Measurements from ENCODE around the gene FKBP3. TPM values are rescaled to one million over a fixed set of nuclear protein-coding genes. Genes with fewer than 3 reads are reported as not detected.

FKBP3 gene
- total and polyA plus RNA-seq, 2 donors (not counting 3 experiments of a cell fraction or from before 2014, with no cell fraction given): 23.2 to 92.9 TPM

DNA sequence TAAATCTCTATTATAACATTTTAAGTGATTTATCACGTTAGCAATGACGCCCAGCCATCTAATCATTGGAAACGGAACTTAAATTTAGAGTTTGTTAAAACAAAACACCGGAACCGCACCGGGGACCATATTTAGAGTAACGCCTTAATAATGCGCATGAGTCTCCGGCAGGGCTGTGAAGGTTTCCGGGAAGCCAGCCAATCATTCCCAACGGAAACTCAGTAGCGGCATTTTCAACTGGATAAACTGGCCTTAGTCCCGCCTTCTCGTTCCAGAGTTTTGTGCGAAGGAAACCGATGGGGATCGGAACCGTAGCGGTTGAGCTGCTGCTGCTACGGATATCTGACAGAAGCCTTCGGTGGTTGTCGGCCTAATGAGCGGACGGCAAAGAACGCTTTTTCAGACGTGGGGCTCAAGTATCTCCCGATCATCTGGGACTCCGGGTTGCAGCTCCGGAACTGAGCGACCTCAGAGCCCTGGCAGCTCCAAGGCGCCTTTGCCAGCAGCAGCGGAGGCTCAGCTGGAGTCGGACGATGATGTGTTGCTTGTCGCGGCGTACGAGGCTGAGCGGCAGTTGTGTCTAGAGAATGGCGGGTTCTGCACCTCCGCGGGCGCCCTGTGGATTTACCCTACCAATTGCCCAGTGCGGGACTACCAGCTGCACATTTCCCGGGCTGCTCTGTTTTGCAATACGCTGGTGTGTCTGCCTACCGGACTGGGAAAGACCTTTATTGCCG lies 1.5 kb upstream of the FKBP3 start, which contains the start of gene FANCM:
TSS of gene FANCM (plus strand) at position 272 of the 737 bp plus-strand sequence. CDS start at position 374, 102 bp downstream.
- H4K20me1 ChIP-seq (replicated peaks; ENCODE audit: control insufficient read depth, extremely low read depth, insufficient read depth, low read length): no peaks in the 10 kb centered on the region
- ChIA-PET POLR2A (interaction anchor here (0.6 to 1.1 kb wide), 2 partner anchors 11 to 30 kb away, joined by 3 to 4 read pairs; no protein-coding TSS in a partner anchor), CTCF (interaction anchor here (1.3 to 5.6 kb wide), 5 partner anchors 23 to 222 kb away, joined by 3 to 34 read pairs (median 12); partner anchors contain the start of gene MIS18BP1)
- no peaks in the 10 kb centered on the region for H3K27me3 ChIP-seq (ENCODE audit: control insufficient read depth in 2 of 2, insufficient read depth in 2 of 2, low read length in 2 of 2)
- peak; percentile 98 for DNase-seq (ENCODE audit: low read depth, low spot score)
- FAIRE-seq: peak; percentile 98
- H3K4me2 ChIP-seq (ENCODE audit: insufficient read depth, low read length): peak within 1 kb of the TSS; percentile 99
- H3K9me3 ChIP-seq (replicated peaks; ENCODE audit: control insufficient read depth, insufficient read depth, low read length): no peaks in the 10 kb centered on the region
- peaks cover 20% of the 10 kb centered on the region for H3K4me1 ChIP-seq (ENCODE audit: control insufficient read depth, extremely low read depth, insufficient read depth, low read length)
- intact Hi-C loops (cut with micrococcal nuclease) (loop anchor here (1.0 to 2.0 kb wide), 2 partner anchors 23 to 132 kb away; no protein-coding TSS in a partner anchor), dilution Hi-C loops (cut with MboI; ENCODE audit: extremely low pct_ligation_motif_present, low sequenced_read_pairs) (no loop called here)
- H3K9ac ChIP-seq (replicated peaks; ENCODE audit: extremely low read depth, insufficient read depth, low read length): peak within 1 kb of the TSS; percentile 94
- peak; percentile 74 for TF ChIP-seq POLR2A (IDR thresholded peaks at IDR 0.05; ENCODE audit: low read depth, low read length)
- no peak for TF ChIP-seq EZH2 (IDR thresholded peaks at IDR 0.05; ENCODE audit: borderline replicate concordance, low read depth, low read length, severe bottlenecking)
- peak; percentile 50 for TF ChIP-seq POLR2AphosphoS5 (IDR thresholded peaks at IDR 0.05; ENCODE audit: insufficient read depth, low read depth, low read length)
- no peak for TF ChIP-seq MYC (IDR thresholded peaks at IDR 0.05; ENCODE audit: low read depth, low read length)
- H3K4me3 ChIP-seq (replicated peaks in 1 of 3; ENCODE audit: insufficient read depth in 1 of 3, low read depth in 1 of 3, low read length in 3 of 3): peak within 1 kb of the TSS; percentile 73 to 90 (median 78)
- no peaks in the 10 kb centered on the region for H3K9me1 ChIP-seq (replicated peaks; ENCODE audit: control insufficient read depth, extremely low read depth, insufficient read depth, low read length)
- H2AFZ ChIP-seq (ENCODE audit: low read depth, low read length): peak within 1 kb of the TSS; percentile 96
- peak within 1 kb of the TSS; percentile 56 for H3K27ac ChIP-seq (ENCODE audit: insufficient read depth, low read depth, low read length)
- H3K36me3 ChIP-seq (ENCODE audit: control insufficient read depth in 2 of 2, extremely low read depth in 1 of 2, insufficient read depth in 2 of 2, low read length in 2 of 2): no peaks in the 10 kb centered on the region
- TSS peak; percentile 43 for BruUV-seq (replicated peaks)
- peaks cover 60% of the 10 kb centered on the region for H3K79me2 ChIP-seq (ENCODE audit: control insufficient read depth, insufficient read depth, low read length)

DNA sequence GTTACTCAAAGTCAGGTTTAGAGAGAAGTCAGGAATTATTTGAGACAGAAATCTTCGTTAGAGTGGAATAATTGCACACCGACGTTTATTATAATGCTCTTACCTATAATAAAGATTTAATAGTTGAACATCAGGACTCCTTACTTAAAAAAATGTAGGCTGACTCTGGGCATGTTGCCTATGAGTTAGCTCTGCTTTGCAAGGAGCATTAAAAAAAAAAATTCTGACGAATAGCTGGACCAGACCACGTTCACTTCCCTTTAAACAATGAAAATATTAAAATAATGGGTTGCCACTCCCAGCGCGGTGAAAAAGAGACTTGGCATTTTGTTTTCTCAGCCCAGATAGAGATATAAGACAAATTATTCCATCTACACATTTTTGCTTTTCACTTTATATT lies 875 bp upstream of the FKBP3 start:
- no peaks in the 10 kb centered on the region for H3K36me3 ChIP-seq (ENCODE audit: control insufficient read depth in 2 of 2, extremely low read depth in 1 of 2, insufficient read depth in 2 of 2, low read length in 2 of 2)
- H3K4me1 ChIP-seq (ENCODE audit: control insufficient read depth, extremely low read depth, insufficient read depth, low read length): peaks cover 20% of the 10 kb centered on the region
- no peaks in the 10 kb centered on the region for H3K27me3 ChIP-seq (ENCODE audit: control insufficient read depth in 2 of 2, insufficient read depth in 2 of 2, low read length in 2 of 2)
- H3K4me2 ChIP-seq (ENCODE audit: insufficient read depth, low read length): peak overlapping the region; percentile 99
- peak overlapping the region; percentile 69 for H2AFZ ChIP-seq (ENCODE audit: low read depth, low read length)
- FAIRE-seq (no peak), DNase-seq (ENCODE audit: low read depth, low spot score) (no peak)
- CTCF ChIA-PET: interaction anchor here (1.3 to 5.6 kb wide), 4 partner anchors 117 to 221 kb away, joined by 3 to 34 read pairs (median 22); partner anchors contain the start of gene MIS18BP1
- POLR2A ChIA-PET: no interaction called here
- peak overlapping the region; percentile 56 for H3K27ac ChIP-seq (ENCODE audit: insufficient read depth, low read depth, low read length)
- H4K20me1 ChIP-seq (replicated peaks; ENCODE audit: control insufficient read depth, extremely low read depth, insufficient read depth, low read length): no peaks in the 10 kb centered on the region
- no peaks in the 10 kb centered on the region for H3K9me1 ChIP-seq (replicated peaks; ENCODE audit: control insufficient read depth, extremely low read depth, insufficient read depth, low read length)
- BruUV-seq (replicated peaks): no TSS peak
- TF ChIP-seq POLR2AphosphoS5 (IDR thresholded peaks at IDR 0.05; ENCODE audit: insufficient read depth, low read depth, low read length): no peak
- TF ChIP-seq, protein P1, sequence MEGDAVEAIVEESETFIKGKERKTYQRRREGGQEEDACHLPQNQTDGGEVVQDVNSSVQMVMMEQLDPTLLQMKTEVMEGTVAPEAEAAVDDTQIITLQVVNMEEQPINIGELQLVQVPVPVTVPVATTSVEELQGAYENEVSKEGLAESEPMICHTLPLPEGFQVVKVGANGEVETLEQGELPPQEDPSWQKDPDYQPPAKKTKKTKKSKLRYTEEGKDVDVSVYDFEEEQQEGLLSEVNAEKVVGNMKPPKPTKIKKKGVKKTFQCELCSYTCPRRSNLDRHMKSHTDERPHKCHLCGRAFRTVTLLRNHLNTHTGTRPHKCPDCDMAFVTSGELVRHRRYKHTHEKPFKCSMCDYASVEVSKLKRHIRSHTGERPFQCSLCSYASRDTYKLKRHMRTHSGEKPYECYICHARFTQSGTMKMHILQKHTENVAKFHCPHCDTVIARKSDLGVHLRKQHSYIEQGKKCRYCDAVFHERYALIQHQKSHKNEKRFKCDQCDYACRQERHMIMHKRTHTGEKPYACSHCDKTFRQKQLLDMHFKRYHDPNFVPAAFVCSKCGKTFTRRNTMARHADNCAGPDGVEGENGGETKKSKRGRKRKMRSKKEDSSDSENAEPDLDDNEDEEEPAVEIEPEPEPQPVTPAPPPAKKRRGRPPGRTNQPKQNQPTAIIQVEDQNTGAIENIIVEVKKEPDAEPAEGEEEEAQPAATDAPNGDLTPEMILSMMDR (IDR thresholded peaks at IDR 0.05; ENCODE audit: extremely low read depth in 1 of 2, insufficient read depth in 1 of 2, low read depth in 1 of 2, low read length in 2 of 2): no peak
- no peak for TF ChIP-seq GATA2 (IDR thresholded peaks at IDR 0.05; ENCODE audit: insufficient read depth, insufficient read length, low read depth, low read length)
- TF ChIP-seq EZH2 (IDR thresholded peaks at IDR 0.05; ENCODE audit: borderline replicate concordance, low read depth, low read length, severe bottlenecking): no peak
- no peak for TF ChIP-seq MYC (IDR thresholded peaks at IDR 0.05; ENCODE audit: low read depth, low read length)
- no peak for TF ChIP-seq FOS (IDR thresholded peaks at IDR 0.05; ENCODE audit: borderline replicate concordance, insufficient read depth, low read length)
- no peak for TF ChIP-seq JUN (IDR thresholded peaks at IDR 0.05; ENCODE audit: borderline replicate concordance, insufficient read depth, insufficient read length, low read depth)
- dilution Hi-C loops (cut with MboI; ENCODE audit: extremely low pct_ligation_motif_present, low sequenced_read_pairs): no loop called here
- intact Hi-C loops (cut with micrococcal nuclease): loop anchor here (2.0 kb wide), 1 partner anchor 22 kb away; no protein-coding TSS in a partner anchor
- peak overlapping the region; percentile 94 for H3K9ac ChIP-seq (replicated peaks; ENCODE audit: extremely low read depth, insufficient read depth, low read length)
- peak overlapping the region; percentile 51 to 90 (median 78) for H3K4me3 ChIP-seq (replicated peaks in 1 of 3; ENCODE audit: insufficient read depth in 1 of 3, low read depth in 1 of 3, low read length in 3 of 3)
- no peaks in the 10 kb centered on the region for H3K9me3 ChIP-seq (replicated peaks; ENCODE audit: control insufficient read depth, insufficient read depth, low read length)
- peaks cover 64% of the 10 kb centered on the region for H3K79me2 ChIP-seq (ENCODE audit: control insufficient read depth, insufficient read depth, low read length)

All from endothelial cell of umbilical vein (primary cell).